HL-60/S4 (cell line): ENCODE results near the gene ABCG4.

Experiments
- in situ Hi-C: fragments of 300-500 bp; cut with MboI; formaldehyde crosslinking; loops from 2 replicates; pipeline ENCODE4 v1.14.3; 2022; ENCODE audit warnings: low sequenced_read_pairs

The ABCG4 gene

DNA sequence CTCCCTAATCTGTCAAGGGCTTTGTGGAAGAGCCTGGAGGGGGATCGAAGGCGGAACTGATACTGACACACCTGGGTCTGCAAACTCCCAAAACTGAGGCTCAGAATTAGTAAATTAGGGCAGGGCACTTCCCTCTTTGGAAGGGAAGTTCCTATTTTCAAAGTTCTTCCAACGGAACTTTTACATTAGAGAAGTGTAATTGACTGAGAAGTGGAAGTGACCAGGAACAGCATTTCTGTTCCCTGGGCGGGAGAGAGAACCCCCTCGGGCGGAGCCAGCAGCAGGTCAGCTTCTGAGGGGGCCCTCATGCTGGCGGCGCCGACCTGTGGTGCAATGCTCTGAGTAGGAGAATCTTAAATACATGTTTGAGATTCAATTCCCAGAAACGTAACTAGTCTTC lies 56.2 kb downstream of the ABCG4 start:
- in situ Hi-C loops, result no loop called here

DNA sequence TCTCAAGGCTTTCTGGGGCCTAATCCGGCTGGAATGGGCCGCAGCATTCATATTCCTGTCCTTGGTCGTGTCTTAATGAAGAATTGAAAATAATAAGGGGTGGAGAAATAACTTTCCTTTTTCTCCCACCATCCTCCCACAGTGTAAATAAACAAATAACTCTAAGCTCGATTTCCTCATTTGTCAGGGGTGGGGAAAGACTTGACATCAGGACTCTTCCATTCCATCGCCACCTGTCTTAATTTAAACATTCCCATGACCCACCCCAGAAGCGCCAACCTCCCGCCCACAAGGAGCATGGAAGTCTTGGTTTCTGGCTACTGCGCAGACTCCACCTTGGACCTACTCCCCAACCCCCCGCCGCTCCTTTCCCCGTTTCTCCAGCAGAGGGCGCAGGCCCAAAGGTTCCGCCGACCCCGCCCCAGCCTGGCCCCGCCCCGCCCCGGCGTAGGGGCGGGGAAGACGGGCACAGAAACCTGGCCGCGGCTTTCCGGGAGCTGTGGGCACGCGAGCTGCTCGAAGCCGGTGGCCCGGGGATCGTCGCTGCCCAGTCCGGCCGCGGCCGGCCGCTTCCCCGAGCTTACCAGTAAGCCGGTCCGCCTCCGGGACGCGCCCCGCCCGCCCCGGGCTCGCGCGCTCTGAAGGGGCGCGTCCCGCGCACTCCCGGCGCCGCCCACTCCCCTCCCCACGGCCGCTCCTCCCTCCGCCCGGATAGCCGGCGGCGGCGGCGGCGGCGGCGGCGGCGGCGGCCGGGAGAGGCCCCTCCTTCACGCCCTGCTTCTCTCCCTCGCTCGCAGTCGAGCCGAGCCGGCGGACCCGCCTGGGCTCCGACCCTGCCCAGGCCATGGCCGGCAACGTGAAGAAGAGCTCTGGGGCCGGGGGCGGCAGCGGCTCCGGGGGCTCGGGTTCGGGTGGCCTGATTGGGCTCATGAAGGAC lies 57.0 kb downstream of the ABCG4 start, which contains the start of gene CBL:
TSS of gene CBL (plus strand) at position 766 of the 937 bp plus-strand sequence. CDS start at position 845, 79 bp downstream.
- in situ Hi-C loops, result no loop called here

DNA sequence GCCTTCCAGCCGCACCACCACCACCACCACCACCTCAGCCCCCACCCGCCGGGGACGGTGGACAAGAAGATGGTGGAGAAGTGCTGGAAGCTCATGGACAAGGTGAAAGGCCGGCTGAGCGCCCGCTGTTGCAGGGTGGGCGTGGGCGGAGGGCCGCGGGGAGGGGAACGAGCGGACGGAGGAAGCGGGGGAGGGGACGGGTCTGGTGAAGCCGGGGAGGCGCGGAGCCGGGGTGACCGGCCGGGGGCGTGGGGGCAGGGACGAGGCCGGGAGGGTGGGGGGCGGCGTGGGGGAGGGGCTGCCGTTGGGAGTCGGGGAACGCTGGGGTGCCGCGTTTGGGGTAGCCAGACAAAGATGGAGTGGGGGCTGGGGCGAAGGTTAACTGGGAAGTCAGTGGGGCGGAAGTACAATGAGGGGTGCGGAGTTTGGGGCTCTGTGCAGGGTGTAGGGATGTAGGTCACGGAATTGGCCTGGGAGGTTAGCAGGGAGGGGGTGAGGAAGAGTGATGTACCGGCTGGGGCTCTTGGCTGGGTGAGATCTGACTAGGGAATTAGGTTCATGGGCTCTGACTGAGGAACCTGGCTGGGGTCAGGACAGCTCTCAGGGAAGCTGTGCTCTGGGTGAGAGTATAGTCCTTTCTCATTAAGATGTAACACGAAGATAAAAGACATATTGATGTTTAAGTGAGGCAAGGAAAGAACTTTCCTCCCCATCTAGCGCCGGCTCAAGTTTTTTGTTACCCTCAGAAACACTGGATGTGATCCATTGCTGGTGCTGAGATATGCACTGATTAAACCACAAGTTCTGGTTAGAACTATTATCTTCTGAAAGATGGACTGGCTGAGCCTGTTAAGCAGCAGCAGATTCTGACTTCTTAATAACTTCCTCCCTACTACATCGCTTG lies 57.9 kb downstream of the ABCG4 start:
- in situ Hi-C loops, result no loop called here

DNA sequence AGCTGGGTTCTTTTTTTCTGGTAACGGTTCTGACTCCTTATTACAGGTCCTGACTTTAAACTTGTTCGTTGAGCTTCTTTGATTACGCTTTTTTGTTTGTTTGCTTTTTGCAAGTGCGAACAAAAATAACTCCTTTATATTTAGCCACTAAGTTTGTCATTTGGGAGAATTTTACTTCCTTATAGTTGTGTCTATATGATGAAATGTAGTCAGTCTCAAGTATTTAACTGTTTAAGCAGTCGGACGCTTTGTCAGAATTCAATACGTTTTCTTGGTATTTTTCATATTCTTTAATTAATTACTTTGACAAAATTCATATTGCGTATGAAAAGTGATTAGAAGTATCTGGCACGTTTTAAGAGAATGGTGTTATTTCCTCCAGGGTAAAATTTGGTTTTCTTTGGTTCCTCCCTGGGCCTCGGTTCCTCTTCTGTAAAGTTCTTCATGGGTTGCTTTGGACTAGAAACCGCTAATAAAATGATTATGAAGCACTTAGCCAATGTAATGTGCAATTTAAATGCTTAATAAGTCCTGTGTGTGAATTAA lies 58.6 kb downstream of the ABCG4 start:
- in situ Hi-C loops, result no loop called here

GRCh38 chr11:119209186-119209585 lies 60.3 kb downstream of the ABCG4 start:
- in situ Hi-C loops, result no loop called here

GRCh38 chr11:119210050-119210449 lies 61.2 kb downstream of the ABCG4 start:
- in situ Hi-C loops, result no loop called here
